GM12878 (cell line): ENCODE measurements around the gene PLA2G4A. TPM values are rescaled to one million over a fixed set of nuclear protein-coding genes. Genes with fewer than 3 reads are reported as not detected.

Source experiments
- ATAC-seq: fragments of 200-7000 bp; cut with Tn5 transposase; 3 replicates; pipeline ENCODE4 v1.9.1; 2020; ENCODE audit warnings: mild to moderate bottlenecking, moderate library complexity
- BruUV-seq: library from RNA; stranded (reverse); fragments of 400-500 nt; replicated peaks from 2 replicates; lab custom pipeline; 2021; lab: Mats Ljungman, UMichigan
- CTCF ChIA-PET: fragments of 300-600 bp; sonication (Branson Sonifier 250); formaldehyde crosslinking; extraction: SDS; loops from one replicate; lab custom pipeline; 2021; ENCODE audit warnings: inconsistent platforms; lab: Yijun Ruan, JAX
- POLR2A ChIA-PET: fragments of 350-600 bp; formaldehyde crosslinking; extraction: SDS; loops from one replicate; lab custom pipeline; 2021; ENCODE audit warnings: inconsistent platforms; lab: Charles Lee
- RAD21 ChIA-PET: fragments of 300-600 bp; sonication (Branson Sonifier 250); formaldehyde crosslinking; loops from one replicate; lab custom pipeline; 2023; ENCODE audit warnings: antibody characterized with exemption; ENCODE audit not compliant: unreplicated experiment; lab: Charles Lee
- SMC1A ChIA-PET: fragments of 300-600 bp; sonication (Branson Sonifier 250); formaldehyde crosslinking; loops from one replicate; lab custom pipeline; 2023; ENCODE audit not compliant: unreplicated experiment, uncharacterized antibody; lab: Charles Lee
- DNase-seq: peaks from one replicate; pipeline ENCODE4 v3.0.0-alpha.2; 2011; ENCODE audit warnings: low read depth, low spot score
- FAIRE-seq: peaks from 3 replicates; lab custom pipeline; 2011; peaks lifted over from hg19 to GRCh38; lab: Jason Lieb, UNC
- H2AFZ ChIP-seq: 2 replicates; pipeline ENCODE4 v1.6.0; 2011; ENCODE audit warnings: low read depth, low read length, control low read depth; ENCODE audit not compliant: control insufficient read depth
- H3K27ac ChIP-seq: 2 replicates; pipeline ENCODE4 v1.5.1; 2011; ENCODE audit warnings: control low read depth; ENCODE audit not compliant: control insufficient read depth, insufficient read depth
- H3K27me3 ChIP-seq, 2 experiments: replicated peaks in 1 of 2; 2 replicates each; pipeline versions ENCODE4 v1.6.0 to v1.6.1; 2011; ENCODE audit warnings: low read length in 1 of 2; ENCODE audit not compliant: control insufficient read depth in 2 of 2, insufficient read depth in 2 of 2
- H3K36me3 ChIP-seq, 2 experiments: 2 replicates each; pipeline ENCODE4 v1.5.1; 2011; ENCODE audit warnings: low read length in 1 of 2; ENCODE audit not compliant: control insufficient read depth in 2 of 2, insufficient read depth in 2 of 2
- H3K4me1 ChIP-seq: 2 replicates; pipeline ENCODE4 v1.6.1; 2011; ENCODE audit warnings: mild to moderate bottlenecking, low read length, moderate library complexity, mixed read lengths; ENCODE audit not compliant: control insufficient read depth, insufficient read depth
- H3K4me2 ChIP-seq: 2 replicates; pipeline ENCODE4 v1.6.0; 2011; ENCODE audit warnings: control low read depth; ENCODE audit not compliant: control insufficient read depth, insufficient read depth
- H3K4me3 ChIP-seq: fragments of 200-600 bp; sonication (generic); 2 replicates; pipeline ENCODE4 v1.5.1; 2016
- H3K79me2 ChIP-seq: 2 replicates; pipeline ENCODE4 v1.6.0; 2011; ENCODE audit warnings: low read length; ENCODE audit not compliant: control insufficient read depth, insufficient read depth
- H3K9ac ChIP-seq: 2 replicates; pipeline ENCODE4 v1.8.0; 2011; ENCODE audit warnings: low read length, control low read depth, mixed read lengths; ENCODE audit not compliant: control insufficient read depth, insufficient read depth
- H3K9me3 ChIP-seq: replicated peaks from 3 replicates; pipeline ENCODE4 v1.5.1; 2011; ENCODE audit warnings: mild to moderate bottlenecking, low read length; ENCODE audit not compliant: control insufficient read depth, insufficient read depth
- H4K20me1 ChIP-seq: 2 replicates; pipeline ENCODE4 v1.6.0; 2011; ENCODE audit not compliant: control insufficient read depth, insufficient read depth
- ATF7 ChIP-seq: fragments of 450-650 bp; IDR thresholded peaks from 2 replicates; pipeline ENCODE4 v1.6.1; 2016; ENCODE audit warnings: low read depth, mild to moderate bottlenecking
- GATAD2B ChIP-seq: fragments of 450-650 bp; conservative IDR thresholded peaks from 2 replicates; pipeline ENCODE4 v1.6.1; 2017; ENCODE audit warnings: low read depth, mild to moderate bottlenecking, moderate library complexity
- HCFC1 ChIP-seq: fragments of 150-350 bp; IDR thresholded peaks from 2 replicates; pipeline ENCODE4 v1.6.1; 2014; ENCODE audit warnings: low read length
- HDAC6 ChIP-seq: fragments of 200-600 bp; sonication (generic); IDR thresholded peaks from one replicate; pipeline ENCODE4 v1.8.0; 2017; ENCODE audit warnings: antibody characterized with exemption; ENCODE audit not compliant: unreplicated experiment
- IKZF2 ChIP-seq, 2 experiments: fragments of 450-650 bp; IDR thresholded peaks; 2 replicates each; pipeline ENCODE4 v1.6.1; 2017; ENCODE audit warnings: mild to moderate bottlenecking in 2 of 2, moderate library complexity in 2 of 2
- MTA2 ChIP-seq: fragments of 450-650 bp; IDR thresholded peaks from 2 replicates; pipeline ENCODE4 v1.6.1; 2016; ENCODE audit warnings: low read depth, mild to moderate bottlenecking, moderate library complexity
- RELA ChIP-seq: fragments of 450-650 bp; IDR thresholded peaks from 2 replicates; pipeline ENCODE4 v1.8.0; 2014; ENCODE audit warnings: borderline replicate concordance; ENCODE audit not compliant: partially characterized antibody
- SREBF1 ChIP-seq: IDR thresholded peaks from 2 replicates; pipeline ENCODE4 v1.6.1; 2012; ENCODE audit warnings: mild to moderate bottlenecking, low read length
- STAT1 ChIP-seq: fragments of 450-650 bp; conservative IDR thresholded peaks from 2 replicates; pipeline ENCODE4 v1.6.1; 2014; ENCODE audit warnings: antibody characterized with exemption, mild to moderate bottlenecking
- SUZ12 ChIP-seq: fragments of 200-600 bp; sonication (generic); IDR thresholded peaks from one replicate; pipeline ENCODE4 v1.6.1; 2018; ENCODE audit warnings: antibody characterized with exemption, mild to moderate bottlenecking; ENCODE audit not compliant: unreplicated experiment
- ZNF622 ChIP-seq: fragments of 450-650 bp; IDR thresholded peaks from 2 replicates; pipeline ENCODE4 v1.6.1; 2017; ENCODE audit warnings: mild to moderate bottlenecking, inconsistent platforms
- WGBS: methylation state at CpG from one replicate; pipeline ENCODE4 v1.1.6; 2016; ENCODE audit warnings: low lambda C conversion rate; ENCODE audit not compliant: insufficient replicate concordance, insufficient coverage; ENCODE audit errors: missing lambda C conversion rate; 5-methylcytosine and 5-hydroxymethylcytosine counted together
- in situ Hi-C: fragments of 300-500 bp; cut with MboI; formaldehyde crosslinking; loops from 9 replicates; pipeline ENCODE4 v1.14.3; 2018; ENCODE audit warnings: mixed read lengths
- intact Hi-C: fragments of 100-400 bp; cut with micrococcal nuclease; formaldehyde crosslinking; loops from one replicate; pipeline ENCODE4 v1.14.2; 2022; ENCODE audit not compliant: unreplicated experiment
- polyA plus RNA-seq, 11 experiments: library from polyadenylated mRNA; depleted of rRNA in 4 of 11; unstranded in 6 of 11; stranded (reverse) in 5 of 11; fragments of >200 nt; fragmentation: Nextera tagmentation in 4 of 11; fragmentation: Illumina TruSeq in 1 of 11; extraction: Ambion mirVana in 4 of 11; extraction: Trizol in 1 of 11; gene quantifications; 1 replicate in 1 of 11; 2 replicates in 10 of 11; pipeline versions ENCODE4 v1.2.1 to v1.2.3, GENCODE V29; 2011 to 2016; ENCODE audit warnings: inconsistent platforms in 2 of 11, missing spikeins in 2 of 11, low read depth in 1 of 11
- total RNA-seq, 4 experiments: library from RNA; depleted of rRNA in 3 of 4; stranded (reverse); fragments of >200 nt in 3 of 4; fragmentation: Illumina TruSeq in 1 of 4; extraction: Trizol in 1 of 4; gene quantifications; 2 replicates each; pipeline versions ENCODE4 v1.2.1 to v1.2.3, GENCODE V29; 2013 to 2021
- TF ChIP-seq, protein P1 (sequence below): fragments of 450-650 bp; IDR thresholded peaks from 2 replicates; pipeline ENCODE4 v1.6.1; 2016; ENCODE audit warnings: mild to moderate bottlenecking
- TF ChIP-seq, protein P2 (sequence below): fragments of 450-650 bp; IDR thresholded peaks from 2 replicates; pipeline ENCODE4 v1.6.1; 2016; ENCODE audit warnings: mild to moderate bottlenecking

The PLA2G4A gene
- total and polyA plus RNA-seq, 10 of the 15 experiments (the other 5 are each of a cell fraction or from before 2014, with no cell fraction given): 0.70 to 3.3 (median 1.5) TPM; not detected in 1

DNA sequence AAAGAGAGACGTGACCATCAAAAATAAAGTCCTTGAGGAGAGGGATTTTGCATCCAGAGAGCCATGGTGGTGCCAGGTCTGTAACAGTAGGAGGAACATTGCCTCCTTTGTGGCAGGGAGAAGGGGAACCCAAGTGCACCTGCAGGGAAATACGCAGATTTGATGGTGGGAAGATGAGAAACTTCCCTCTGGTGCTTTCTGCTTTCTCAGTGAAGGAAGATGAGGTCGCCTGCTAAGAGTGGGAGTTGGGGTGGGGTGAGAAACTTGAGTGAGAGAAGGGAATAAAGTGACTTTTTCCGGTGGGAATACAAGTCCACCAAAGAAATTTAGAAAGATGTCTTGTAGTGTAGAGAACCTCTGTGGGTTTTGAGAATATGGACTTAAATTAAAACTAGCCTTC is 9.1 kb downstream of the PLA2G4A start:
- 16% methylated on average over 4 of the region's 4 CpGs for WGBS
- H3K27me3 ChIP-seq: no peaks in the 10 kb centered on the region
- POLR2A ChIA-PET: no interaction called here

DNA sequence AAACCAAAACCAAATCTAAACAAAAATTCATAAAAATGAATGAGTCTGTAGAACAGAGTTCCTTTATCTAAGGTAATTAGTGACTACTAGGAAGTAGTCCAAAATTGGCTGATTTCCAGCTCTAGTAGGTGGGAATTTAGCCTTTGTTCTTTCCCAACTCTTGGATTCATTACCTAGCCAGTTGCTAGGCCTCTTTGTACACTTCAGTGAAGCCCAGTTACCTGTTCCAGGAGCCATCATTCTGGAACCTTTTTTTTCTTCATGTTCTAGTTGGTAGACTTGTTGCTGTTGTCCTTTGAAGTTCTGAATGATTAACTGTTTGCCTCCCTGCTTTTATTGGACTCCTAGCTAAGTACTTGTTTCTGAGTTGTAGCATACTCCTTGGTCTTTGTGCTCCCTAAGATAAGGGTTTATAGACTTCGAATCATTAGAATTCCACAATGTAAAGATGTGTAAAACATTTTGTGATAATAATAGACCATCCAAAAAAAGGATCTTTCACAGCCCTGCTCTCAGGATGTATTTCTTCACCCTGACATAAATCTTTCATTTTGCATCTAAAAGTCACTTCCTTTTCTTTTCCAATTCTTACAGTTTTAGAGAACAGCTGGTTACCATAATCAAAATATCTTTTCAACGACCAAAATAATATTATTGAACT is 9.8 kb downstream of the PLA2G4A start:
- H3K4me1 ChIP-seq: peaks cover 3% of the 10 kb centered on the region; the same call in 1 of the 2 replicates
- 2% methylated on average over 2 of the region's 2 CpGs for WGBS
- H3K4me2 ChIP-seq: no peak overlapping the region
- TF ChIP-seq, protein P1, sequence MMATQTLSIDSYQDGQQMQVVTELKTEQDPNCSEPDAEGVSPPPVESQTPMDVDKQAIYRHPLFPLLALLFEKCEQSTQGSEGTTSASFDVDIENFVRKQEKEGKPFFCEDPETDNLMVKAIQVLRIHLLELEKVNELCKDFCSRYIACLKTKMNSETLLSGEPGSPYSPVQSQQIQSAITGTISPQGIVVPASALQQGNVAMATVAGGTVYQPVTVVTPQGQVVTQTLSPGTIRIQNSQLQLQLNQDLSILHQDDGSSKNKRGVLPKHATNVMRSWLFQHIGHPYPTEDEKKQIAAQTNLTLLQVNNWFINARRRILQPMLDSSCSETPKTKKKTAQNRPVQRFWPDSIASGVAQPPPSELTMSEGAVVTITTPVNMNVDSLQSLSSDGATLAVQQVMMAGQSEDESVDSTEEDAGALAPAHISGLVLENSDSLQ: no peak
- TF ChIP-seq SREBF1 (no peak), GATAD2B (no peak), HDAC6 (no peak), IKZF2 (IDR thresholded peaks at IDR 0.05) (no peak), ZNF622 (no peak), SUZ12 (no peak)

More for the DNA sequence above, 9.1 kb downstream of the PLA2G4A start:
- in situ Hi-C loops: no loop called here
- Histone ChIP-seq H4K20me1 (no peaks in the 10 kb centered on the region), H2AFZ (no peak overlapping the region), H3K4me1 (peaks cover 3% of the 10 kb centered on the region; the same call in 1 of the 2 replicates), H3K4me2 (no peak overlapping the region), H3K9me3 (no peaks in the 10 kb centered on the region), H3K9ac (no peak overlapping the region), H3K79me2 (no peaks in the 10 kb centered on the region), H3K4me3 (no peak overlapping the region), H3K36me3 (no peaks in the 10 kb centered on the region; a peak in 1 of 4 replicates), H3K27ac (no peak overlapping the region)
- CTCF ChIA-PET: no interaction called here
- TF ChIP-seq ATF7 (no peak), MTA2 (no peak), STAT1 (no peak), HCFC1 (no peak), RELA (no peak)
- TF ChIP-seq, protein P2, sequence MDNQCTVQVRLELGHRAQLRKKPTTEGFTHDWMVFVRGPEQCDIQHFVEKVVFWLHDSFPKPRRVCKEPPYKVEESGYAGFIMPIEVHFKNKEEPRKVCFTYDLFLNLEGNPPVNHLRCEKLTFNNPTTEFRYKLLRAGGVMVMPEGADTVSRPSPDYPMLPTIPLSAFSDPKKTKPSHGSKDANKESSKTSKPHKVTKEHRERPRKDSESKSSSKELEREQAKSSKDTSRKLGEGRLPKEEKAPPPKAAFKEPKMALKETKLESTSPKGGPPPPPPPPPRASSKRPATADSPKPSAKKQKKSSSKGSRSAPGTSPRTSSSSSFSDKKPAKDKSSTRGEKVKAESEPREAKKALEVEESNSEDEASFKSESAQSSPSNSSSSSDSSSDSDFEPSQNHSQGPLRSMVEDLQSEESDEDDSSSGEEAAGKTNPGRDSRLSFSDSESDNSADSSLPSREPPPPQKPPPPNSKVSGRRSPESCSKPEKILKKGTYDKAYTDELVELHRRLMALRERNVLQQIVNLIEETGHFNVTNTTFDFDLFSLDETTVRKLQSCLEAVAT: no peak
- BruUV-seq: no TSS peak
- intact Hi-C loops: no loop called here
- SMC1A ChIA-PET: no interaction called here
- no peak for FAIRE-seq
- no peak for DNase-seq
- RAD21 ChIA-PET: no interaction called here
- no peak for ATAC-seq

More for the DNA sequence above, 9.8 kb downstream of the PLA2G4A start:
- ChIA-PET RAD21 (no interaction called here), POLR2A (no interaction called here), SMC1A (no interaction called here), CTCF (no interaction called here)
- no peaks in the 10 kb centered on the region; a peak in 1 of 4 replicates for H3K36me3 ChIP-seq
- no peak overlapping the region for H2AFZ ChIP-seq
- no peaks in the 10 kb centered on the region for H4K20me1 ChIP-seq
- H3K9ac ChIP-seq: no peak overlapping the region
- ATAC-seq (no peak), DNase-seq (no peak), FAIRE-seq (no peak)
- H3K9me3 ChIP-seq: no peaks in the 10 kb centered on the region
- H3K79me2 ChIP-seq: no peaks in the 10 kb centered on the region
- intact Hi-C loops (no loop called here), in situ Hi-C loops (no loop called here)
- no peak overlapping the region for H3K4me3 ChIP-seq
- no TSS peak for BruUV-seq
- H3K27ac ChIP-seq: no peak overlapping the region
- H3K27me3 ChIP-seq: no peaks in the 10 kb centered on the region
